Panc1 (cell line): ENCODE measurements around the gene CD4. TPM values are rescaled to one million over a fixed set of nuclear protein-coding genes. Genes with fewer than 3 reads are reported as not detected.

Experiments
- ATAC-seq: fragments of 200-7000 bp; cut with Tn5 transposase; 2 replicates; pipeline ENCODE4 v1.9.1; 2020; ENCODE audit warnings: mild to moderate bottlenecking, moderate library complexity
- BruUV-seq: library from RNA; stranded (reverse); fragments of 400-500 nt; replicated peaks from 2 replicates; lab custom pipeline; 2021; lab: Mats Ljungman, UMichigan
- CTCF ChIA-PET: fragments of 300-600 bp; sonication (Branson Sonifier 250); formaldehyde crosslinking; loops from one replicate; lab custom pipeline; 2022; ENCODE audit warnings: antibody characterized with exemption; lab: Charles Lee
- POLR2A ChIA-PET: fragments of 300-600 bp; sonication (Branson Sonifier 250); formaldehyde crosslinking; loops from one replicate; lab custom pipeline; 2022; ENCODE audit warnings: antibody characterized with exemption; lab: Charles Lee
- DNase-seq: peaks from one replicate; pipeline ENCODE4 v3.0.0-alpha.2; 2010; ENCODE audit warnings: low read depth, low spot score
- H3K27ac ChIP-seq: 2 replicates; pipeline ENCODE4 v1.5.1; 2011; ENCODE audit warnings: mild to moderate bottlenecking, low read length, inconsistent platforms
- H3K27me3 ChIP-seq: fragments of 200-500 bp; sonication (Bioruptor generic); 2 replicates; pipeline ENCODE4 v1.6.0; 2014; ENCODE audit warnings: low read length, inconsistent platforms; ENCODE audit not compliant: control insufficient read depth, insufficient read depth
- H3K36me3 ChIP-seq: fragments of 200-500 bp; sonication (Bioruptor generic); 2 replicates; pipeline ENCODE4 v1.5.1; 2014; ENCODE audit warnings: inconsistent platforms, mild to moderate bottlenecking, low read length, moderate library complexity; ENCODE audit not compliant: control insufficient read depth, insufficient read depth
- H3K4me1 ChIP-seq: 2 replicates; pipeline ENCODE4 v1.5.1; 2011; ENCODE audit warnings: inconsistent platforms, mild to moderate bottlenecking, low read length, moderate library complexity; ENCODE audit not compliant: control insufficient read depth, insufficient read depth
- H3K4me3 ChIP-seq, 2 experiments: 2 replicates each; pipeline ENCODE4 v1.5.1; 2011 to 2012; ENCODE audit warnings: low read depth in 2 of 2, low read length in 2 of 2, mild to moderate bottlenecking in 2 of 2, inconsistent platforms in 1 of 2, moderate library complexity in 1 of 2
- H3K9me3 ChIP-seq: fragments of 200-500 bp; sonication (Bioruptor generic); 2 replicates; pipeline ENCODE4 v1.5.1; 2014; ENCODE audit warnings: low read depth, mild to moderate bottlenecking, inconsistent platforms, low read length, moderate library complexity; ENCODE audit not compliant: control insufficient read depth, insufficient read depth
- CTCF ChIP-seq: fragments of 450-650 bp; IDR thresholded peaks from 2 replicates; pipeline ENCODE4 v1.5.1; 2017; ENCODE audit warnings: mild to moderate bottlenecking
- POLR2AphosphoS5 ChIP-seq: IDR thresholded peaks from 2 replicates; pipeline ENCODE4 v1.6.1; 2012; ENCODE audit warnings: mild to moderate bottlenecking, low read depth, low read length, moderate library complexity
- SIN3A ChIP-seq: IDR thresholded peaks from 2 replicates; pipeline ENCODE4 v1.6.1; 2012; ENCODE audit warnings: low read depth, mild to moderate bottlenecking, low read length, moderate library complexity, borderline replicate concordance; ENCODE audit not compliant: insufficient read depth
- TCF7L2 ChIP-seq: IDR thresholded peaks from 2 replicates; pipeline ENCODE4 v1.6.1; 2011; ENCODE audit warnings: mild to moderate bottlenecking, low read depth, low read length, inconsistent platforms
- in situ Hi-C: cut with HindIII; loops from 2 replicates; pipeline ENCODE4 v1.10.0; 2016; ENCODE audit warnings: low sequenced_read_pairs, low pct_unique_long_range_greater_than_20kb
- intact Hi-C: fragments of 100-400 bp; cut with micrococcal nuclease; formaldehyde crosslinking; loops from one replicate; pipeline ENCODE4 v1.10.0; 2022; ENCODE audit not compliant: unreplicated experiment
- total RNA-seq: library from RNA; stranded (reverse); gene quantifications from one replicate; pipeline ENCODE4 v1.2.1, GENCODE V29; 2021; ENCODE audit not compliant: unreplicated experiment
- TF ChIP-seq, protein P1 (sequence below), 2 experiments: IDR thresholded peaks; 2 replicates each; pipeline ENCODE4 v1.6.1; 2011 to 2012; ENCODE audit warnings: low read depth in 2 of 2, control low read depth in 1 of 2, low read length in 1 of 2, mild to moderate bottlenecking in 1 of 2, moderate library complexity in 1 of 2; ENCODE audit not compliant: insufficient read depth in 1 of 2

The CD4 gene
- total RNA-seq, 1 experiment from 2014 or later: 0.23 TPM

DNA sequence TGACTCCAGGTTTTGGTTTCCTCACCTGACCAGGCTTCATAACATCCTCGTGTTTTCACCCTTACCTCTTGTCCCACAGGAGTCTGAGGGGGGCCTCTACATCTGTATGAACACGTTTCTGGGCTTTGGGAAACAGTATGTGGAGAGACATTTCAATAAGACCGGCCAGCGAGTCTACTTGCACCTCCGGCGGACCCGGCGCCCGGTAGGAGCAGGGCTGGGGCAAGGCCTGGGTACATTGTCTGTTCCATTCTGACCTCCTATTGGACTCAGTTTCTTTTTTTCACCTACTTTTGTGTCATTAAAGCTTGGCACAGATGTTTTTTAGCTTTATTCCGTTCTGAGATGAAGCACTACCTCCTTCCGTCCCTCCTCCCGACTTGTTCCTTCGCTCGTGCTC lies 66.0 kb downstream of the CD4 start:
- TF ChIP-seq, protein P1, sequence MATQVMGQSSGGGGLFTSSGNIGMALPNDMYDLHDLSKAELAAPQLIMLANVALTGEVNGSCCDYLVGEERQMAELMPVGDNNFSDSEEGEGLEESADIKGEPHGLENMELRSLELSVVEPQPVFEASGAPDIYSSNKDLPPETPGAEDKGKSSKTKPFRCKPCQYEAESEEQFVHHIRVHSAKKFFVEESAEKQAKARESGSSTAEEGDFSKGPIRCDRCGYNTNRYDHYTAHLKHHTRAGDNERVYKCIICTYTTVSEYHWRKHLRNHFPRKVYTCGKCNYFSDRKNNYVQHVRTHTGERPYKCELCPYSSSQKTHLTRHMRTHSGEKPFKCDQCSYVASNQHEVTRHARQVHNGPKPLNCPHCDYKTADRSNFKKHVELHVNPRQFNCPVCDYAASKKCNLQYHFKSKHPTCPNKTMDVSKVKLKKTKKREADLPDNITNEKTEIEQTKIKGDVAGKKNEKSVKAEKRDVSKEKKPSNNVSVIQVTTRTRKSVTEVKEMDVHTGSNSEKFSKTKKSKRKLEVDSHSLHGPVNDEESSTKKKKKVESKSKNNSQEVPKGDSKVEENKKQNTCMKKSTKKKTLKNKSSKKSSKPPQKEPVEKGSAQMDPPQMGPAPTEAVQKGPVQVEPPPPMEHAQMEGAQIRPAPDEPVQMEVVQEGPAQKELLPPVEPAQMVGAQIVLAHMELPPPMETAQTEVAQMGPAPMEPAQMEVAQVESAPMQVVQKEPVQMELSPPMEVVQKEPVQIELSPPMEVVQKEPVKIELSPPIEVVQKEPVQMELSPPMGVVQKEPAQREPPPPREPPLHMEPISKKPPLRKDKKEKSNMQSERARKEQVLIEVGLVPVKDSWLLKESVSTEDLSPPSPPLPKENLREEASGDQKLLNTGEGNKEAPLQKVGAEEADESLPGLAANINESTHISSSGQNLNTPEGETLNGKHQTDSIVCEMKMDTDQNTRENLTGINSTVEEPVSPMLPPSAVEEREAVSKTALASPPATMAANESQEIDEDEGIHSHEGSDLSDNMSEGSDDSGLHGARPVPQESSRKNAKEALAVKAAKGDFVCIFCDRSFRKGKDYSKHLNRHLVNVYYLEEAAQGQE (IDR thresholded peaks at IDR 0.05; ENCODE audit: insufficient read depth in 1 of 2, low read depth in 2 of 2, low read length in 1 of 2): no peak
- no peak for TF ChIP-seq TCF7L2
- no peak for DNase-seq
- no peak for ATAC-seq
- no peak overlapping the region for H3K27ac ChIP-seq
- peaks cover 8% of the 10 kb centered on the region for H3K4me1 ChIP-seq
- H3K9me3 ChIP-seq: no peaks in the 10 kb centered on the region
- no peak overlapping the region for H3K4me3 ChIP-seq
- in situ Hi-C loops (no loop called here), intact Hi-C loops (no loop called here)
- peaks cover 8% of the 10 kb centered on the region; the same call in 1 of the 2 replicates for H3K36me3 ChIP-seq
- H3K27me3 ChIP-seq: no peaks in the 10 kb centered on the region
- no TSS peak for BruUV-seq
- POLR2A ChIA-PET: no interaction called here
- CTCF ChIA-PET: no interaction called here

GRCh38 chr12:6858799-6859198 lies 69.5 kb downstream of the CD4 start:
- DNase-seq: no peak
- POLR2A ChIA-PET: no interaction called here
- Histone ChIP-seq H3K27me3 (no peaks in the 10 kb centered on the region), H3K4me3 (no peak overlapping the region), H3K36me3 (peaks cover 4% of the 10 kb centered on the region), H3K4me1 (no peaks in the 10 kb centered on the region; the same call in 1 of the 2 replicates), H3K27ac (no peak overlapping the region), H3K9me3 (no peaks in the 10 kb centered on the region)
- CTCF ChIA-PET: no interaction called here
- no TSS peak for BruUV-seq
- ATAC-seq: no peak
- intact Hi-C loops (no loop called here), in situ Hi-C loops (no loop called here)
- TF ChIP-seq CTCF (no peak), SIN3A (no peak), POLR2AphosphoS5 (no peak), TCF7L2 (no peak)
- TF ChIP-seq, protein P1 (IDR thresholded peaks at IDR 0.05; ENCODE audit: insufficient read depth in 1 of 2, low read depth in 2 of 2, low read length in 1 of 2): no peak
